HPDE6-E6E7 (cell line): ENCODE measurements around the gene KDM8.

Experiments used
- DNase-seq: peaks from one replicate; pipeline ENCODE4 v3.0.0; 2011; ENCODE audit warnings: missing footprints; ENCODE audit errors: extremely low spot score

KDM8 gene

GRCh38 chr16:27203507-27204311, at the start of gene KDM8:
Gene KDM8, plus strand, starts transcription at chr16:27203526. Its CDS starts 6,598 bp downstream, at chr16:27210124.
- peak; percentile 99 for DNase-seq

- peak; percentile 52 for DNase-seq
These were observed 48.4 kb upstream of the KDM8 start for GRCh38 chr16:27154705-27155521.

- DNase-seq = no peak
These were observed 46.7 kb upstream of the KDM8 start for GRCh38 chr16:27156579-27156978.

GRCh38 chr16:27161398-27161797, 41.9 kb upstream of the KDM8 start:
- no peak for DNase-seq

- DNase-seq = no peak
These were observed 39.0 kb upstream of the KDM8 start for GRCh38 chr16:27164352-27164751.

GRCh38 chr16:27165576-27165975, 37.8 kb upstream of the KDM8 start:
- DNase-seq = no peak

GRCh38 chr16:27168790-27169189, 34.5 kb upstream of the KDM8 start:
- DNase-seq = no peak

- DNase-seq = no peak
These were observed 33.7 kb upstream of the KDM8 start for GRCh38 chr16:27169511-27170071.

- no peak for DNase-seq
These were observed 31.7 kb upstream of the KDM8 start for GRCh38 chr16:27171584-27171983.

- DNase-seq = no peak
These were observed 29.3 kb upstream of the KDM8 start for GRCh38 chr16:27174007-27174406.

GRCh38 chr16:27174798-27175197, 28.5 kb upstream of the KDM8 start:
- no peak for DNase-seq

- DNase-seq = no peak
These were observed 27.4 kb upstream of the KDM8 start for GRCh38 chr16:27175888-27176287.

GRCh38 chr16:27177031-27177774, 26.1 kb upstream of the KDM8 start:
- DNase-seq = peak; percentile 52

- no peak for DNase-seq
These were observed 23.7 kb upstream of the KDM8 start for GRCh38 chr16:27179500-27180072.

GRCh38 chr16:27181019-27181790, 22.1 kb upstream of the KDM8 start:
- DNase-seq = no peak

GRCh38 chr16:27182906-27183405, 20.4 kb upstream of the KDM8 start:
- no peak for DNase-seq

- no peak for DNase-seq
These were observed 17.6 kb upstream of the KDM8 start for GRCh38 chr16:27185776-27186130.

- no peak for DNase-seq
These were observed 14.7 kb upstream of the KDM8 start for GRCh38 chr16:27188633-27189032.

- DNase-seq = no peak
These were observed 13.9 kb upstream of the KDM8 start for GRCh38 chr16:27189335-27189972.

GRCh38 chr16:27190316-27190871, 12.9 kb upstream of the KDM8 start:
- no peak for DNase-seq
